HTR-8/SVneo (cell line): ENCODE data around the gene SESN2.
A peak's percentile ranks its signal among the peaks of the same experiment; 100 is the strongest.

Source experiments
- DNase-seq: peaks from one replicate; pipeline ENCODE4 v3.0.0; 2011; ENCODE audit warnings: low spot score, mixed read lengths; ENCODE audit not compliant: insufficient read length
- FAIRE-seq: peaks from 2 replicates; lab custom pipeline; 2011; peaks lifted over from hg19 to GRCh38; lab: Jason Lieb, UNC

Gene SESN2

GRCh38 chr1:28282426-28283407 lies 23.4 kb downstream of the SESN2 start:
- DNase-seq, result no peak
- no peak for FAIRE-seq

- DNase-seq, result no peak
- FAIRE-seq, result no peak
Measured at GRCh38 chr1:28286111-28286510, 26.8 kb downstream of the SESN2 start.

GRCh38 chr1:28288487-28288886 lies 29.2 kb downstream of the SESN2 start:
- FAIRE-seq, result no peak
- DNase-seq, result no peak

- no peak for FAIRE-seq
- DNase-seq, result no peak
Measured at GRCh38 chr1:28290851-28291250, 31.5 kb downstream of the SESN2 start.

GRCh38 chr1:28291711-28292110 lies 32.4 kb downstream of the SESN2 start:
- no peak for FAIRE-seq

GRCh38 chr1:28295936-28296335 lies 36.6 kb downstream of the SESN2 start:
- FAIRE-seq, result no peak
- DNase-seq, result no peak

More at GRCh38 chr1:28291711-28292110, 32.4 kb downstream of the SESN2 start:
- DNase-seq, result no peak

- peak; percentile 68 for DNase-seq
- FAIRE-seq, result no peak
Measured at GRCh38 chr1:28296401-28297261, 37.3 kb downstream of the SESN2 start.

- DNase-seq (no peak), FAIRE-seq (no peak)
Measured at GRCh38 chr1:28297826-28298225, 38.5 kb downstream of the SESN2 start.

GRCh38 chr1:28298438-28298837 lies 39.1 kb downstream of the SESN2 start:
- DNase-seq (no peak), FAIRE-seq (no peak)

GRCh38 chr1:28301368-28302174 lies 42.3 kb downstream of the SESN2 start:
- FAIRE-seq, result no peak
- DNase-seq, result peak; percentile 34

- no peak for DNase-seq
- FAIRE-seq, result no peak
Measured at GRCh38 chr1:28302247-28302646, 42.9 kb downstream of the SESN2 start.

GRCh38 chr1:28306301-28306949 lies 47.1 kb downstream of the SESN2 start:
- no peak for FAIRE-seq
- no peak for DNase-seq

GRCh38 chr1:28308750-28309149 lies 49.4 kb downstream of the SESN2 start:
- FAIRE-seq (no peak), DNase-seq (no peak)

GRCh38 chr1:28309702-28310101 lies 50.4 kb downstream of the SESN2 start:
- DNase-seq (no peak), FAIRE-seq (no peak)

GRCh38 chr1:28313702-28314546 lies 54.6 kb downstream of the SESN2 start:
- FAIRE-seq (peak; percentile 52), DNase-seq (peak; percentile 59)

GRCh38 chr1:28314547-28314941 lies 55.2 kb downstream of the SESN2 start:
- FAIRE-seq (no peak), DNase-seq (no peak)

- FAIRE-seq (no peak), DNase-seq (no peak)
Measured at GRCh38 chr1:28317014-28317413, 57.7 kb downstream of the SESN2 start.

GRCh38 chr1:28322194-28322593 lies 62.9 kb downstream of the SESN2 start:
- no peak for DNase-seq
- FAIRE-seq, result no peak

GRCh38 chr1:28323720-28324119 lies 64.4 kb downstream of the SESN2 start:
- DNase-seq, result no peak
- no peak for FAIRE-seq
